ENCODE data around the gene C11orf58. TPM values are rescaled to one million over a fixed set of nuclear protein-coding genes. Genes with fewer than 3 reads are reported as not detected.
A peak's percentile ranks its signal among the peaks of the same experiment; 100 is the strongest.

C11orf58 gene
- total RNA-seq, 4 donors from 2014 or later = 103 to 170 (median 134) TPM

DNA sequence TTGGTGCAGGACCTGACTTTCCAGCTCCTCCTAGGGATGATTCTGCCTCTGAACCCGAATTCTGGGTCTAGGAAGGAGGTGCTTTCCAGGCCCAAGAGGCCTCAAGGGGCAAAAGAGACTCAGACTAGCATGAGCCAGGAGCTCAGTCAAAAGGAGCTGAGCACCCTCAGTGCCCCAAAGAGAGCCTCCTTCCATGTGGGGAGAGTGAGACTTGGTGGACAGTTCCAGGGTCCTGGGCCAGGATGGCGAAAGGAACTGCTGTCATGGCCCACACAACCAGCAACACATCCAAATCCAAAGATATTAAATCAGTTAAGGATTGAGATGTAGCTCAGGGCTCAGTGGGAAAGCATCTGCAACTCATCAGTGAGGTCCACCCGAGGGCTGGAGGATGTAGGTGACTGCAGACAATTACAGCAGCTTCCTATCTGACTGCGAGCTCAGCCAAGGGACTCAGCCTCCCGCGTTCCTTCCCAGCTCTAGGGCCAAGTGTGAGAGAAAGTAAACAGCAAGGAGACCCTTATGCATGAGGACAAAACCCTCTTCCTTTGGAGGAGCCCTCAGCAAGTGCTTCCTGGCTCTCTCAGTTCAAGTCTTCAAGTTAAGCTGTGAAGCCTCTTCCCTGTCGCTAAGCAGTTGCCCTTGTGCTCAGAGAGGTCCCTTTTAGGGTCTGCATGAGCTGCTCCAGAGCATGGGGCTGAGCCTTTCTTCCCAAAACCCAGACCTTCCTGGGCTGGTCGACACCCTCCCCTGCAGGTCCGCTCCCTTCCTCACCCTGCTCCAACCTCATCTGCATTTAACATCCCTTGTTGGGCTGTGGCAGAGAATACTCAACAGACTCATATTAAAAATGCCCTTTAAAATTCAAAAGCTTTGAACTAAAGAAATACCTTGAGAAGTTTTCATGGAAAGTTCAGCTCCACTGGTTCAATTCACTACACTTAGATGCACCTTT is 35.8 kb downstream of the C11orf58 start:
- Histone ChIP-seq H3K4me3 (no peak overlapping the region), H3K9me3 (no peaks in the 10 kb centered on the region), H3K4me1 (peaks cover 0 to 4% of the 10 kb centered on the region in 2 donors), H3K27ac (no peak overlapping the region), H3K36me3 (no peaks in the 10 kb centered on the region), H3K27me3 (no peaks in the 10 kb centered on the region)
- intact Hi-C loops (cut with DNase I; ENCODE audit: low total_unique reads) = no loop called here
- in situ Hi-C loops (cut with MboI; ENCODE audit: low sequenced_read_pairs in 4 of 4) = no loop called here
- no peak for DNase-seq
- no peak for TF ChIP-seq POLR2A (IDR thresholded peaks at IDR 0.05)
- TF ChIP-seq, protein P1, sequence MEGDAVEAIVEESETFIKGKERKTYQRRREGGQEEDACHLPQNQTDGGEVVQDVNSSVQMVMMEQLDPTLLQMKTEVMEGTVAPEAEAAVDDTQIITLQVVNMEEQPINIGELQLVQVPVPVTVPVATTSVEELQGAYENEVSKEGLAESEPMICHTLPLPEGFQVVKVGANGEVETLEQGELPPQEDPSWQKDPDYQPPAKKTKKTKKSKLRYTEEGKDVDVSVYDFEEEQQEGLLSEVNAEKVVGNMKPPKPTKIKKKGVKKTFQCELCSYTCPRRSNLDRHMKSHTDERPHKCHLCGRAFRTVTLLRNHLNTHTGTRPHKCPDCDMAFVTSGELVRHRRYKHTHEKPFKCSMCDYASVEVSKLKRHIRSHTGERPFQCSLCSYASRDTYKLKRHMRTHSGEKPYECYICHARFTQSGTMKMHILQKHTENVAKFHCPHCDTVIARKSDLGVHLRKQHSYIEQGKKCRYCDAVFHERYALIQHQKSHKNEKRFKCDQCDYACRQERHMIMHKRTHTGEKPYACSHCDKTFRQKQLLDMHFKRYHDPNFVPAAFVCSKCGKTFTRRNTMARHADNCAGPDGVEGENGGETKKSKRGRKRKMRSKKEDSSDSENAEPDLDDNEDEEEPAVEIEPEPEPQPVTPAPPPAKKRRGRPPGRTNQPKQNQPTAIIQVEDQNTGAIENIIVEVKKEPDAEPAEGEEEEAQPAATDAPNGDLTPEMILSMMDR (IDR thresholded peaks at IDR 0.05 in 4 of 5, conservative IDR thresholded peaks at IDR 0.05 in 1 of 5) = no peak
- ATAC-seq = no peak

DNA sequence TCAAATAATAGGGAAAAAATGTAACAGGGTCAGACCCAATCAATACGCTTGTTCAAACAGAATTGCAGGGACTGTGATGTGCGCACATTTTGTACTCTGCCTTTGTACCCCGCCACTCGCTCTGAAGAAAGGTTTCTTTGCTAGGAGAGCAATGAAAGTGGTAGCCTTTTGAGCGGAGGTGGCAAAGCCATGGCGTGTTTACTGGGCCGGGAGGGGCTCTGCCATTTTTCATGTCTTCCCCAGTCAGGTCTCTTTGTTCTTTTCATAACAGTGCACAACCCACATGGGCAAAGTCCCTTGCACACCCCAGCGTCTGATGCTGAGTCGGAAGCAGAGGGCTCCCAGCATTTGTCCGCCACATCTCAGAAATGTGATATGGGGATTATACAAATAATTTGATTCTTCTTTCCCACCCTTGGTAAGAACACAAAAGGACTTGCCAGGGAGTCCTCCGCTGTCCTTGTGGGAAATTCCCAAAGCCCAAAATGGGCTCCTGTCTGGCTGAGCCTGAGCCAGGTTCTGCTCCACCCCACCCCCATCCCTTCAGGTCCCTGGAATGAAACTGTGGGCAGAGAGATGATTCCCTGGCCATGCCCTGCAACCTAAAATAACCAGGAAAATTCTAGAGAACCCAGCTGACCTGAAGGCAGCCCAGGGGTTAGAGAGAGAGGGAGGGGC is 36.6 kb downstream of the C11orf58 start:
- Histone ChIP-seq H3K4me3 (no peak overlapping the region), H3K4me1 (peaks cover 0 to 4% of the 10 kb centered on the region in 2 donors), H3K27me3 (no peaks in the 10 kb centered on the region), H3K9me3 (no peaks in the 10 kb centered on the region), H3K27ac (no peak overlapping the region), H3K36me3 (no peaks in the 10 kb centered on the region)
- TF ChIP-seq, protein P1 (IDR thresholded peaks at IDR 0.05 in 4 of 5, conservative IDR thresholded peaks at IDR 0.05 in 1 of 5) = no peak
- no peak for TF ChIP-seq POLR2A (IDR thresholded peaks at IDR 0.05)
- ATAC-seq (no peak), DNase-seq (no peak)
- in situ Hi-C loops (cut with MboI; ENCODE audit: low sequenced_read_pairs in 4 of 4) = no loop called here
- intact Hi-C loops (cut with DNase I; ENCODE audit: low total_unique reads) = no loop called here

DNA sequence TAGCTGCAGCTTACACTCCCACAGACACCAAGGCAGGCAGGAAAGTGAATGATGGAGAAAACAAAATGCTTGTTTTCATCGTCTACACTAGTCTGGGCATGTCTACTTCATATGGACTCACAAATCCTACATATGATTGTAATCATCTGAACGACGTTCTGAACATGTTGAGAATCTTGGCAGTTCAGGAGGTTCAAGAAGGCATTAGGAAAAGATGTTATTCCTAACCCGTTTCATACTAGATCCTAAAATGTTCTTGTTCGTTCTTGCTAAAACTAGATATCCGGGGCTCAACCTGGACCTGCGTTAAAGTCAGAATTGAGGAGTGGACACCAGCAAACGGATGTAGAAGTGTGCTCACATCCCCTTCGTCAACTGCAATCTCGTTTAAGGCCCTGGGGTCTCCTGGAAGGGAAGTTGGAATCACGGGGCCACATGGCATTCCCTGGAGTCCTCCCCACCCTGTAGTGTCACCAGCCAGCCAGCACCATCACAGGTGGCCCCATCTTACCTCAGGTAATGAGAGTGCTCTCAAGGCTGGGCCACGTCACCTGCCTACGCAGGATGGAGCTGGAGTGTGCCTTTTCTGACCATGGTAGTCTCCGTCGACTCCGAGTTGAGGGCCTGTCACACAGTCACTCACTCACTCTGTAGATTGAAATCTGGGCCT is 37.3 kb downstream of the C11orf58 start:
- Histone ChIP-seq H3K27me3 (no peaks in the 10 kb centered on the region), H3K36me3 (no peaks in the 10 kb centered on the region), H3K27ac (no peak overlapping the region), H3K4me3 (no peak overlapping the region), H3K9me3 (no peaks in the 10 kb centered on the region), H3K4me1 (peaks cover 0 to 4% of the 10 kb centered on the region in 2 donors)
- TF ChIP-seq, protein P1 (IDR thresholded peaks at IDR 0.05 in 4 of 5, conservative IDR thresholded peaks at IDR 0.05 in 1 of 5) = no peak
- no peak for TF ChIP-seq POLR2A (IDR thresholded peaks at IDR 0.05)
- no peak for ATAC-seq
- intact Hi-C loops (cut with DNase I; ENCODE audit: low total_unique reads) = no loop called here
- no peak for DNase-seq
- in situ Hi-C loops (cut with MboI; ENCODE audit: low sequenced_read_pairs in 4 of 4) = no loop called here

DNA sequence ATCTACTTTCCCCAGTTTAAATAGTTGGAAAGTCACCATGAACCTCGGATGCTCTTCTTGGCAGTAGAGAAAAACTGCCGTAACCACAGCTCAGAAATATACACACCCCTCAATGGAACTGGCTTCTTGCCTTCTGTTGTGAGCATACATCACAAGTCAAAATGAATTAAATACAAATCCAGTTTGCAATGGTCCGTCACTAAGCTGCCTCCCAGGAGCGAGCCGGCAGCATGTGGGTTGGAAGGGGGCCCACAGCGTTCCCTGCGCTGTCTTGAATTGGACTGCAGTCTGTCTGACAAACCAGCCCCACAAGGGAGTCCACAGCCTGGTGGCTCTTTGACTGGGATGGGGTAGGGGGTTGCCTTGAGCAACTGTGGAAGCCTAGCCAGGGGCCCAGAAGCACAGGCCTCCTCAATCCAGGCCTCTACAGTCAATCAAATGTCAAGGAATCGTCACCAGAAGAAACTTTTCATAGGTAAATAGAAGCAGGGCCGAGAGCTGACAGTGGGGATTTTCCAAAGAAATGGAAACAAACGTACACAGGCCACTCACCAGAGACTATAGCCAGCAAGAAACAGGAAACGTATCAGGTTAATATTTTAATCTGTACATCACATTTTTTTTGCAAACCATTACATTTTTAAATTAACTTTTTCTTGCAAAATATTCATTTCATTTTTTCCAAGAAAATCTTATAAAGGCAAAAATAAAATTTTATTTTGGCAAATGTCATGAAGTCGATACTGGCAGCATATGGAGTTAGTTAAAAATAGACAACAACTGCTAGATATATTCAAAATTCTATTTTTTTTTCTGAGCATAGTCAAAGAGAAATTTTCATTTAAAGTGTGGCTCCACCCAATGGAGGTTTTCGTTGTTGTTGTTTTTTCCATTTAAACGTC is 38.5 kb downstream of the C11orf58 start:
- intact Hi-C loops (cut with DNase I; ENCODE audit: low total_unique reads) (no loop called here), in situ Hi-C loops (cut with MboI; ENCODE audit: low sequenced_read_pairs in 4 of 4) (no loop called here)
- no peaks in the 10 kb centered on the region for H3K36me3 ChIP-seq
- ATAC-seq (no peak), DNase-seq (no peak)
- TF ChIP-seq POLR2A (IDR thresholded peaks at IDR 0.05) = no peak
- TF ChIP-seq, protein P1 (IDR thresholded peaks at IDR 0.05 in 4 of 5, conservative IDR thresholded peaks at IDR 0.05 in 1 of 5) = no peak
- H3K4me3 ChIP-seq = peak overlapping the region in 1 of 4 donors; percentile 25
- no peak overlapping the region for H3K27ac ChIP-seq
- H3K9me3 ChIP-seq = no peaks in the 10 kb centered on the region
- peaks cover 0 to 4% of the 10 kb centered on the region in 2 donors for H3K4me1 ChIP-seq
- no peaks in the 10 kb centered on the region for H3K27me3 ChIP-seq
